ENCODE results near the gene AS3MT. TPM values are rescaled to one million over a fixed set of nuclear protein-coding genes. Genes with fewer than 3 reads are reported as not detected.
"Not testable (repeated sequence)": the region's sequence is repeated elsewhere in the genome, so short reads cannot be mapped to it uniquely, and the experiment has no call there.

AS3MT gene
- total RNA-seq, 1 donor from 2014 or later, result 8.3 TPM

- Mint-ChIP-seq H3K36me3 (ENCODE audit: unreplicated experiment) (peaks cover 22% of the 10 kb centered on the region), H3K9me3 (ENCODE audit: unreplicated experiment) (peaks cover 4% of the 10 kb centered on the region), H3K4me1 (ENCODE audit: low read depth, unreplicated experiment) (no peaks in the 10 kb centered on the region), H3K4me3 (ENCODE audit: unreplicated experiment) (no peak overlapping the region), H3K27ac (ENCODE audit: unreplicated experiment) (no peak overlapping the region), H3K27me3 (ENCODE audit: unreplicated experiment) (peaks cover 4% of the 10 kb centered on the region)
- DNase-seq, result peak; percentile 86
- TF ChIP-seq, protein P1, sequence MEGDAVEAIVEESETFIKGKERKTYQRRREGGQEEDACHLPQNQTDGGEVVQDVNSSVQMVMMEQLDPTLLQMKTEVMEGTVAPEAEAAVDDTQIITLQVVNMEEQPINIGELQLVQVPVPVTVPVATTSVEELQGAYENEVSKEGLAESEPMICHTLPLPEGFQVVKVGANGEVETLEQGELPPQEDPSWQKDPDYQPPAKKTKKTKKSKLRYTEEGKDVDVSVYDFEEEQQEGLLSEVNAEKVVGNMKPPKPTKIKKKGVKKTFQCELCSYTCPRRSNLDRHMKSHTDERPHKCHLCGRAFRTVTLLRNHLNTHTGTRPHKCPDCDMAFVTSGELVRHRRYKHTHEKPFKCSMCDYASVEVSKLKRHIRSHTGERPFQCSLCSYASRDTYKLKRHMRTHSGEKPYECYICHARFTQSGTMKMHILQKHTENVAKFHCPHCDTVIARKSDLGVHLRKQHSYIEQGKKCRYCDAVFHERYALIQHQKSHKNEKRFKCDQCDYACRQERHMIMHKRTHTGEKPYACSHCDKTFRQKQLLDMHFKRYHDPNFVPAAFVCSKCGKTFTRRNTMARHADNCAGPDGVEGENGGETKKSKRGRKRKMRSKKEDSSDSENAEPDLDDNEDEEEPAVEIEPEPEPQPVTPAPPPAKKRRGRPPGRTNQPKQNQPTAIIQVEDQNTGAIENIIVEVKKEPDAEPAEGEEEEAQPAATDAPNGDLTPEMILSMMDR (IDR thresholded peaks at IDR 0.05; ENCODE audit: partially characterized antibody, unreplicated experiment), result peak; percentile 78
Measured at GRCh38 chr10:102835007-102835482, 34.2 kb upstream of the AS3MT start.

GRCh38 chr10:102837230-102837721, 32.0 kb upstream of the AS3MT start, which contains the start of gene CYP17A1:
CYP17A1 (minus strand) TSS chr10:102837413; CDS start chr10:102837361, 52 bp downstream.
- DNase-seq, result no peak
- Mint-ChIP-seq H3K36me3 (ENCODE audit: unreplicated experiment) (peaks cover 22% of the 10 kb centered on the region), H3K4me1 (ENCODE audit: low read depth, unreplicated experiment) (no peaks in the 10 kb centered on the region)

DNA sequence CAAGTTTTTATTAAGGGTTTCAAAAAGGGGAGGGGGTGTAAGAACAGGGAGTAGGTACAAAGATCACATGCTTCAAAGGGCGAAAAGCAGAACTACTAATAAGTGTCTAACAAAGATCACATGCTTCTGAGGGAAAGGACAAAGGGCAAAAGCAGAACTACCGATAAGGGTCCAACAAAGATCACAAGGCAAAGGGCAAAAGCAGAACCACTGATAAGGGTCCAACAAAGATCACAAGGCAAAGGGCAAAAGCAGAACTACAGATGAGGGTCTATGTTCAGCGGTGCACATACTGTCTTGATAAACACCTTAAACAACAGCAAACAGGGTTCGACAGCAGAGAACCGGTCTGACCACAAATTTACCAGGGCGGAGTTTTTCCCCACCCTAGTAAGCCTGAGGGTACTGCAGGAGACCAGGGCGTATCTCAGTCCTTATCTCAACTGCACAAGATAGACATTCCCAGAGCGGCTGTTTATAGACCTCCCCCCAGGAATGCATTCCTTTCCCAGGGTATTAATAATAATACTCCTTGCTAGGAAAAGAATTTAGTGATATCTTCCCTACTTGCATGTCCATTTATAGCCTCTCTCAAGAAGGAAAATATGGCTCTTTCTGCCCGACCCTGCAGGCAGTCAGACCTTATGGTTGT, 30.9 kb upstream of the AS3MT start:
- not testable (repeated sequence) for DNase-seq; H3K4me3 Mint-ChIP-seq (ENCODE audit: unreplicated experiment); H3K9me3 Mint-ChIP-seq (ENCODE audit: unreplicated experiment); H3K27ac Mint-ChIP-seq (ENCODE audit: unreplicated experiment); H3K27me3 Mint-ChIP-seq (ENCODE audit: unreplicated experiment); H3K4me1 Mint-ChIP-seq (ENCODE audit: low read depth, unreplicated experiment)
- H3K36me3 Mint-ChIP-seq (ENCODE audit: unreplicated experiment), result peaks cover 30% of the 10 kb centered on the region

More at GRCh38 chr10:102837230-102837721, 32.0 kb upstream of the AS3MT start, which contains the start of gene CYP17A1:
- peaks cover 4% of the 10 kb centered on the region for H3K27me3 Mint-ChIP-seq (ENCODE audit: unreplicated experiment)
- H3K27ac Mint-ChIP-seq (ENCODE audit: unreplicated experiment), result no peak within 1 kb of the TSS
- TF ChIP-seq, protein P1 (IDR thresholded peaks at IDR 0.05; ENCODE audit: partially characterized antibody, unreplicated experiment), result no peak
- H3K9me3 Mint-ChIP-seq (ENCODE audit: unreplicated experiment), result peaks cover 4% of the 10 kb centered on the region
- H3K4me3 Mint-ChIP-seq (ENCODE audit: unreplicated experiment), result no peak within 1 kb of the TSS

GRCh38 chr10:102841827-102842345, 27.4 kb upstream of the AS3MT start:
- TF ChIP-seq, protein P1 (IDR thresholded peaks at IDR 0.05; ENCODE audit: partially characterized antibody, unreplicated experiment), result no peak
- Mint-ChIP-seq H3K36me3 (ENCODE audit: unreplicated experiment) (peaks cover 42% of the 10 kb centered on the region), H3K27ac (ENCODE audit: unreplicated experiment) (no peak overlapping the region), H3K4me1 (ENCODE audit: low read depth, unreplicated experiment) (no peaks in the 10 kb centered on the region), H3K4me3 (ENCODE audit: unreplicated experiment) (no peak overlapping the region), H3K27me3 (ENCODE audit: unreplicated experiment) (peaks cover 4% of the 10 kb centered on the region), H3K9me3 (ENCODE audit: unreplicated experiment) (peaks cover 8% of the 10 kb centered on the region)
- DNase-seq, result no peak

DNA sequence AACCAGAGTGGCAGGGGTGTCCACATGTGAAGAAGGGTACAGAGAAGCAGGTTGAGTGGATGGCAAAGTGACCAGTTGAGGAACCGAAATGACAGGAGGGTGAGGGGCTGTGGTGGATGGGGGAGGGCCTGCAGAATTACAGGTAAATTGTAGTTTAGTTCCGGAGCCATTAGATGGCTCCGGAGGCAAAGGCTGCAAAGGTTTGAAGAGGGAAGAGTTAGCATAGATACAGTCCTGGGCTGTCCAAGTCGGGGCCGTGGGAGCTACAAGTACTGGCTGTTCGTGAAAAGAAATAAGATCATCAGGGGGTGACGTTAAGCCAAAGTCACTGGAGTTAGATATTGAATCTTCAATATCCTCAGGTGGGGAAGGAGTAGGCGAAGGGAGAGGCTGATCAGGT, 26.1 kb upstream of the AS3MT start:
- H3K4me1 Mint-ChIP-seq (ENCODE audit: low read depth, unreplicated experiment); H3K27ac Mint-ChIP-seq (ENCODE audit: unreplicated experiment); H3K4me3 Mint-ChIP-seq (ENCODE audit: unreplicated experiment); H3K27me3 Mint-ChIP-seq (ENCODE audit: unreplicated experiment); DNase-seq; H3K9me3 Mint-ChIP-seq (ENCODE audit: unreplicated experiment): not testable (repeated sequence)
- peaks cover 30% of the 10 kb centered on the region for H3K36me3 Mint-ChIP-seq (ENCODE audit: unreplicated experiment)

DNA sequence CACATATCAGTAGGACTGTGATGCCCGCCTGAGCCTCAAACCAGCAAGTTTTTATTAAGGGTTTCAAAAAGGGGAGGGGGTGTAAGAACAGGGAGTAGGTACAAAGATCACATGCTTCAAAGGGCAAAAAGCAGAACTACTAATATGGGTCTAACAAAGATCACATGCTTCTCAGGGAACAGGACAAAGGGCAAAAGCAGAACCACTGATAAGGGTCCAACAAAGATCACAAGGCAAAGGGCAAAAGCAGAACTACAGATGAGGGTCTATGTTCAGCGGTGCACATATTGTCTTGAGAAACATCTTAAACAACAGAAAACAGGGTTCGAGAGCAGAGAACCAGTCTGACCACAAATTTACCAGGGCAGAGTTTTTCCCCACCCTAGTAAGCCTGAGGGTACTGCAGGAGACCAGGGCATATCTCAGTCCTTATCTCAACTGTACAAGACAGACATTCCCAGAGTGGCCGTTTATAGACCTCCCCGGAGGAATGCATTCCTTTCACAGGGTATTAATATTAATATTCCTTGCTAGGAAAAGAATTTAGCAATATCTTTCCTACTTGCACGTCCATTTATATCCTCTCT, 25.0 kb upstream of the AS3MT start:
- not testable (repeated sequence) for H3K4me1 Mint-ChIP-seq (ENCODE audit: low read depth, unreplicated experiment); H3K27me3 Mint-ChIP-seq (ENCODE audit: unreplicated experiment); H3K4me3 Mint-ChIP-seq (ENCODE audit: unreplicated experiment); DNase-seq; H3K27ac Mint-ChIP-seq (ENCODE audit: unreplicated experiment); H3K9me3 Mint-ChIP-seq (ENCODE audit: unreplicated experiment)
- peaks cover 21% of the 10 kb centered on the region for H3K36me3 Mint-ChIP-seq (ENCODE audit: unreplicated experiment)

All from glutamatergic neuron (in vitro differentiated cells).